Measurements from ENCODE around the gene PFN1.
"Not testable (repeated sequence)": the region's sequence is repeated elsewhere in the genome, so short reads cannot be mapped to it uniquely, and the experiment has no call there.

Gene PFN1

GRCh38 chr17:4920351-4921048 is 27.8 kb downstream of the PFN1 start:
- DNase-seq: no peak

- DNase-seq: no peak
Observed at GRCh38 chr17:4919511-4920047, 28.8 kb downstream of the PFN1 start.

GRCh38 chr17:4914551-4914950 is 33.8 kb downstream of the PFN1 start:
- DNase-seq: not testable (repeated sequence)

- DNase-seq: no peak
Observed at GRCh38 chr17:4913994-4914393, 34.3 kb downstream of the PFN1 start.

- peak; percentile 59 for DNase-seq
Observed at GRCh38 chr17:4908711-4909496, 39.4 kb downstream of the PFN1 start.

GRCh38 chr17:4908301-4908700 is 40.0 kb downstream of the PFN1 start:
- DNase-seq: no peak

- not testable (repeated sequence) for DNase-seq
Observed at GRCh38 chr17:4906642-4907041, 41.7 kb downstream of the PFN1 start.

GRCh38 chr17:4903051-4903818 is 45.1 kb downstream of the PFN1 start, which contains the start of gene CHRNE:
CHRNE (minus strand) TSS chr17:4903098; CDS start chr17:4903063, 35 bp downstream.
- DNase-seq: peak; percentile 66

GRCh38 chr17:4902540-4902939 is 45.8 kb downstream of the PFN1 start:
- no peak for DNase-seq

GRCh38 chr17:4901648-4902344 is 46.5 kb downstream of the PFN1 start:
- no peak for DNase-seq

- DNase-seq: no peak
Observed at GRCh38 chr17:4901108-4901647, 47.2 kb downstream of the PFN1 start.

GRCh38 chr17:4900231-4901107 is 47.9 kb downstream of the PFN1 start:
- peak; percentile 40 for DNase-seq

GRCh38 chr17:4899341-4900230 is 48.7 kb downstream of the PFN1 start, which contains the start of gene C17orf107:
C17orf107 (plus strand) TSS chr17:4899536; CDS start chr17:4899763, 227 bp downstream.
- DNase-seq: peak; percentile 94

- DNase-seq: no peak
Observed at GRCh38 chr17:4898927-4899326, 49.4 kb downstream of the PFN1 start.

- DNase-seq: no peak
Observed at GRCh38 chr17:4898351-4898750, 50.0 kb downstream of the PFN1 start.

- no peak for DNase-seq
Observed at GRCh38 chr17:4897785-4898184, 50.5 kb downstream of the PFN1 start.

- no peak for DNase-seq
Observed at GRCh38 chr17:4897198-4897687, 51.1 kb downstream of the PFN1 start.

- DNase-seq: no peak
Observed at GRCh38 chr17:4896332-4897197, 51.8 kb downstream of the PFN1 start.

Measured in stimulated activated naive CD4-positive, alpha-beta T cell treated with Interleukin-2 at 50 U/mL for 16 hours (primary cell).